DMS 273 (cell line): ENCODE results near the gene TSR1.
"Not testable (repeated sequence)": the region's sequence is repeated elsewhere in the genome, so short reads cannot be mapped to it uniquely, and the experiment has no call there.

Experiments used
- DNase-seq: peaks from one replicate; lab custom pipeline; 2025; ENCODE audit not compliant: unreplicated experiment; lab: John Stamatoyannopoulos, UW

The TSR1 gene

DNA sequence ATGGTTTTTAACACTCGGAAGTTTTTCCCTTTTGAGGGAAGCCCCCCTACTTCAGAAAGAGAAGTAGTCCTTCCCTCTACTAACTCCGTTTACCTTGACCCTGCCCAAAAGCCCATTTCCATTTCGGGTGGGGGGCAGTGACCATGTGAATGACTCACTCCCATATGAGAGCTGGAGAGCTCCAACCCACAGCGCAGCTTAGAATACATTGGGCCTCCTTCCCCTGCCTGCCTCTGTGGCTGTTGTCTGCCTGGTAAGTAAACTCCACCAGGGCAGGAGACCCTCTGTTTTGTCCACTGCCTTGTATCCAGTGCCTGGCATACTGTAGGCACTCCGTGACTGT, 2.0 kb upstream of the TSR1 start:
- DNase-seq: no peak

DNA sequence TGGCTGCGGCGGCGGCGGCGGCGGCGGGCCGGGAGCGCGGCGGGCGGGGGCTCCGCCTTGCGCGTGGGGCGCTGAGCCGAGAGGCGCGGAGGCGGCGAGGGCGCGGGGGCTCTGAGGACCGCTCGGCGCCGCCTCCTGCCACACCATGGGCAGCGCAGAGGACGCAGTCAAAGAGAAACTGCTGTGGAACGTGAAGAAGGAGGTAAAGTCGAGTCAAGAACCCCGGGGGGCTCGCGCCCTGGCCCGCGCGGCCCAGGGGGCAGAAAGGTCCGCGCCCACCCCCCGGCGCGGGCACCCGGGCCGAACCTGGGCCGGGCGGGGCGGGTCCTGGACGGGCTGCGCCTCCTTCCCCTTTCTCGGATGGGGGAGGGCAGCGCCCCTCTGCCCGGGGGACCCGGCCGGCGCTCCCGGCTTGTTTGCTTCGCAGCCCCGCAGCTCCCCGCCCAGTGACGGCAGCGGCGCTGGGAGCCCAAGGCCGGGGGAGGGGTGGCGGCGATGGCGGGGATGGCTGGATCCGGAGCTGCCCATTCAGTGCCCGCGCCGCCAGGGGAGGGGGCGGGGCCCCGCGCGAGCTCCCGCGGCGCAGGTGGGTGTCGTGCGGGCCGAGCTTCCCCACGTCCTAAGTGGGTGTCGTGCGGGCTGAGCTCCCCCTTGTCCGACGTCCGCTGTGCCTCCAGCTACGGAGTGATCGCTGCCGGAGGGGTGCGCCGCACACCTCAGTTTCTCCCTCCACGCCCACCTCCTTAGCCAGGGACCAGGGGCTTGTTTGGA, 1.5 kb upstream of the TSR1 start:
- DNase-seq: peak; percentile 69

- DNase-seq: peak; percentile 76
These were observed 741 bp upstream of the TSR1 start, which contains the start of gene SGSM2 for GRCh38 chr17:2336852-2337543. Gene SGSM2 (plus strand): TSS chr17:2337501. CDS start chr17:2337689, 188 bp downstream.

GRCh38 chr17:2335726-2336214, 487 bp downstream of the TSR1 start:
- peak; percentile 28 for DNase-seq

DNA sequence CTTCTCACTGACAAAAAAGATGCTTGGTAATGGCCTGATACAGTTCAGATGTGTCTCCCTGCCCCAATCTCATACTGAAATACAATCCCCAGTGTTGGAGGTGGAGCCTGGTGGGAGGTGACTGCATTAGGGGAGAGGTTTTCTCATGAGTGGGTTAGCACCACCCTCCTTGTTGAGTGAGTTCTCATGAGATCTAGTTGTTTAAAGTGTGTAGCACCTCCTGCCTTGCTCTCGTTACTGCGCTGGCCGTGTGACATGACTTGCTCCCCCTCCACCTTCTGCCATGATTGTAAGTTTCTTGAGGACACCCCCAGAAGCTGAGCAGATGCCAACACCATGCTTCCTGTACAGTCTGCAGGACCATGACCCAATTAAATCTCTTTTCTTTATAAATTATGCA, 5.0 kb downstream of the TSR1 start:
- no peak for DNase-seq

GRCh38 chr17:2323629-2324314, 12.5 kb downstream of the TSR1 start:
- DNase-seq: no peak

DNA sequence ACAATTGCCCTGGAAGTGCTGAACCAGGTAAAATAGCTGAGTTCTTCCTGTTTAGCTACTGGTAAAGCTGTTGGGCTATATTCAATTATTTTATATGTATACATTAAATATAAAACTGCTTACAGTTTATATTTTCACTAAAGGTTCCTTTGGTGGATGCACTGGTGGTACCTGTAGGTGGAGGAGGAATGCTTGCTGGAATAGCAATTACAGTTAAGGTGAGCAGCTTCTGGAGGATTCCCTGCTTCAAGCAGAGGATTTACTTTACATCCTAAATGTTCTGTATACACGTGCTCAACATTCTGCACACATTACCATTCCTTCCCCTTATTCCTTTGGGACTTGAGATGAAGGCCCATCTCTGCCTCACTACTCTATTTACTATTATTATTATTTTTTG, 14.9 kb downstream of the TSR1 start:
- no peak for DNase-seq

- DNase-seq: no peak
These were observed 17.2 kb downstream of the TSR1 start for GRCh38 chr17:2319051-2319450.

DNA sequence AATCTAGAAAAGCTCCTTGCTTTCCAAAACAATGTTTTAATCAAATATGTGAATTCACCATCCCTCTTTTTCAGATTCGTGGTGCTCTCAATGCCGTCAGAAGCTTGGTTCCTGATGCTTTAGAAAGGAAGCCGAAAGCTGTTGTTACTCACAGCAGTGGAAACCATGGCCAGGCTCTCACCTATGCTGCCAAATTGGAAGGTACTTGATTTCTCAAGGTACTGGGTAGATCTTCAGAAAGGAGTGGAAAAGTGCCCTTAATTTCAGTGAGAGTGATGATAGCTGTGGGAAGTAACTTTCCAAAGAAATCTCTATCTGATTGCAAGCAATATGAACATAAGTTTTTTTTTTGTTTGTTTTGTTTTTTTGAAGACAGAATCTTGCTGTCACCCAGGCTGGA, 18.5 kb downstream of the TSR1 start:
- no peak for DNase-seq

DNA sequence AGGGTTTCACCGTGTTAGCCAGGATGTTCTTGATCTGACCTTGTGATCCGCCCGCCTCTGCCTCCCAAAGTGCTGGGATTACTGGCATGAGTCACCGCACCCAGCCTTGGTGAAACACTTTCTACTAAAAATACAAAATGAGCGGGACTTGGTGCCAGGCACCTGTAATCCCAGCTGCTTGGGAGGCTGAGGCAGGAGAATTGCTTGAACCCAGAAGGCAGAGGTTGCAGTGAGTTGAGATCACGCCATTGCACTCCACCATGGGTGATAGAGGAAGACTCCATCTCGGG, 19.4 kb downstream of the TSR1 start:
- DNase-seq: not testable (repeated sequence)

DNA sequence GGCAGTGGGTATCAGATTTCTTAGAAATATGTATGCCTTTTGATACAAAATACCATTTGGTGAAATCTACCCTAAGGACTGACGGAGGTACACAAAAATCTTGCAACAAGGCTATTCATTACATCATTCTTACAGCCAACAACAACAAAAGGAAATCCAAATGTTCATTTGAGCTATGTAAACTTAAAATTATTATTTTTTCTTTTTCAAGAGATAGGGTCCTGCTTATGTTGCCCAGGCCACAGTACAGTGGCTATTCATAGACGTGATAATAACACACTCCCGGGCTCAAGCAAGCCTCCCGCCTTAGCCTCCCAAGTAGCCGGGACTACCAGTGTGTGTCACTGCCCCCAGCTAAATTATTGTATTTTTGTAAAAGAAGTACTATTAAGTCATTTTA, 23.5 kb downstream of the TSR1 start:
- DNase-seq: no peak

DNA sequence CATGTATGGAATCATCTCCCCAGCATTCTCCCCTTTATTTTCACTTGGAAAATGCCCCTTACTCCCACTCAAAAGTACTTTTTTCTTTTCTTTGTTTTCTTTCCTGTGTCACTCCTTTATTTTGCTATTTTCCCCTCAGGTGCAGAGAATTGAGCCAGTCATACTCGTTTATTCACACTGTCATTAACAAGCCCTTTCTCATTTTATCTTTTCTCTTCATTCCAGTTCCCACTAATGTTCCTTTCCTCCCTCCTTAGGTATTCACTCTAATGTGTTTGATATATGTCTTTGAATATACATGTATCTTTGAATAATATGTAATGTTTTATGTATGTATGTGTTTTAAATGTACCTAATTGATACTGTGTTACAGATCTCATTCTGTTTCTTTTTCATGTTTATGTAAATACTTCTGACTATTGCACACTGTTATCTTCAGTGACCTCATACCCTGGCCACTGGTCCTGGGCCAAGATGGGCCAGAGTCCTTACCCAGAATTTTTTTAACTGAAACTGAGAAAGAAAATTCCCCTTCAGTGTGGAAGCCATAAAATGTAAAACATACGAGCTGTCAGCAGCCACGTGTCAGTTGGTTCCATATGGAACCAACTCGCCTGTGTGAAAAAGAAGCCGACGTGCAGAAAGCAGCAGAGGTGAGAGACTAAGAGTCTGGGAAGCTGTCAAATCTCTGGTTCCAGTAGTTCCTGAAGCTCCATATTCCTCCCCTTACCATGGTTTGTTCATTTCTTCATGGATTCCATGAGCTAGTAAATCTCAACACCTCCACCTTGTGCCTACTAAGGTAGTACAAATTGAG, 26.7 kb downstream of the TSR1 start:
- no peak for DNase-seq

DNA sequence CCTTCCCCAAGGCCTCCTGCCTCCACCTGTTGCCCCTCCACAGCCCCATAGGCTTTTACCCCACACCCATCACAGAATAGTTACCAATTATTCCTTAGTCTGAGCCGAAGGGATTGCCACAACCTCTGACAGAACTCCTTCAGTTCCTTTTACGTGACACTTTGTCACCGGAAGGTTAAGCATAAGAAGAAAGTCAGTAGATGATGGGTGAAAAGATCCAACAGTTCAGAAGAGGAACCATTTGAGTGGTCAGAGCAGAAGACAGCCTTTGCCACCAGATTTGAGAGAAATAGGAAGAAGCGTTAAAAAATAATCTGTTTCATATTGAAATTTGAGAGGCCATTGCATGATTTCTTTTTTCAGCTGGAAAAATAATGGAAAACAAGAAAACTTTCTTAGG, 31.3 kb downstream of the TSR1 start:
- no peak for DNase-seq

GRCh38 chr17:2303204-2304188, 32.8 kb downstream of the TSR1 start, which contains the start of the genes SMG6 and SRR:
Gene SMG6 (minus strand): TSS chr17:2303785. CDS start chr17:2303720, 65 bp downstream.
Gene SRR (plus strand): TSS chr17:2303950. CDS start chr17:2315561, 11,611 bp downstream.
- peak; percentile 94 for DNase-seq

DNA sequence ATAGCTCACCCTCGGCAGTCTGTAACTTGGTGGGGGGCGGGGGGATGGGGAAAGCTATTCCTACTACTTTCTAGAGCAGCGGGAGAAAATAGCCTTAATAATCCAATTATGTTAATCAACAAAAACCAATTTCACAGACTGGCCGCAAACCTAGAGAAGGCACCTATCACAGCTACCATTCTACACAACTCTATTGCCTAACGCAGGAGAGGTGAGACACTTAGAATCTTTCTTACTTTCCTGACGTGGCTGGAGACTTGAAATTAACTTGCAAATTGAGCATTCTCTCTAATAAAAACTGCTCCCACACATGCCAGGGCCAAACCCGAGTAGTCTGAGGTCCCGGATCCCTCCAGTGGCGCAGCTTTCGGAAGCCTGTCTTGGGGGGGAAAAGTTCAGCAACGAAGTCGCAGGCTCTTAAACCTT, 33.5 kb downstream of the TSR1 start:
- DNase-seq: no peak

DNA sequence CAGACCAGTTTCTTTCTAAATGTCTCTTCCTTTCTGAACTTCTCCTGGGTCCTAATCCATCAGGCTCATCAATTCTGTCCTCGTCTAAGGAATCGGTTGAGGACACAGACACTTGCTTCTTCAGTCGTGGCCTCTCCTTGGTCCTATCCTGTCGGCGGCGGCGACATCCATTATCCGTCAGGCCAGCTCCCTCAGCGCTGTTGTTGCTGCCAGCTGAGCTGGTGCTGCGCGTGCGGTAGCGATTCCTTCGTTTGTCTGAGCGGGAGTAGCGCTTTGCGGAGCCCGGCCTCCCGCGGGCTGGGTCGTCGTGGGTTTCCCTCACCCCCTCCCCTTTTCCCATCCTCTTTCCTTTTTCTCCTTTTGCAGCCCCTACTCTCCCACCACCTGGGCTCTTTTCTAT, 36.5 kb downstream of the TSR1 start:
- no peak for DNase-seq

DNA sequence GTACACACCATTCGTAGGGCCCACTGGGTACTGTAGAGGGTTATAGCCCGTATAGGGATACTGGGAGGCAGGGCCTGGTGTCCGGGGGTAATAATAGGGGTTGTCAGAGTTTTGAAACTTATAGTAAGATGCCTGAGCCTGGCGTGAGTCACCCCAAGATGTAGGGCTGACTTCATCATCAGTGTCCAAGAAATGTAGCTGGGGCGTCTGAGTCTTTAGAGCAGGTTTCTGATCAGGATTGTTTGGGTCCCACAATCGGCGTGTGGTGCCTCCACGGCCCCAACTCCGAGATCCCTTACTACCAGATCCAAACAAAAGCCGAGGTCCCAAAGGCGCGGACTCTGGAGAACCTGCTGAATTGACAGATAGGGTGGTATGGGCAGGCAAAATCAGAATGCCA, 37.1 kb downstream of the TSR1 start:
- DNase-seq: no peak

GRCh38 chr17:2297023-2297422, 39.2 kb downstream of the TSR1 start:
- DNase-seq: no peak

DNA sequence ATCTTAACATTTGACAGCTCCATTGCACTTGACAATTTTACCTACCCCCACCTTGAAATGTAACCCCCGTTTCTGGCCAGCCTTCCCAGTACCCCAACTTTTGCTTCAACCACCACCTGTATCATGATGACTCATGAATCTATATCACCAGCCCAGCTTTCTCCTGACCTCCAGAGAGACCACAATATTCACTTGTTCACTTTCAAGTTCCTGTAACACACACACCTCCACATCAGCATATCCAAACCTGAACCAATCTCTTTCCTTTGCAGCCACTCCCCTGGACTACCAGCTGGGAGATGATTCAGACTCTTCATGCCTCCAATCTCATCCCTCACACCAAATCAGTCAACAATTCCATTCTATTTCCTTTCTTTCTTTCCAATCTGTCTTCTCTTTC, 40.7 kb downstream of the TSR1 start:
- no peak for DNase-seq

GRCh38 chr17:2292100-2292499, 44.2 kb downstream of the TSR1 start:
- no peak for DNase-seq
